ENCODE measurements around the gene RPRML. TPM values are rescaled to one million over a fixed set of nuclear protein-coding genes. Genes with fewer than 3 reads are reported as not detected.

The RPRML gene
- total RNA-seq, 1 donor from 2014 or later = 4.5 TPM

- Mint-ChIP-seq H3K27me3 (ENCODE audit: unreplicated experiment) (peaks cover 12% of the 10 kb centered on the region), H3K36me3 (ENCODE audit: unreplicated experiment) (no peaks in the 10 kb centered on the region), H3K4me1 (ENCODE audit: low read depth, unreplicated experiment) (peaks cover 4% of the 10 kb centered on the region), H3K4me3 (ENCODE audit: unreplicated experiment) (no peak overlapping the region), H3K9me3 (ENCODE audit: unreplicated experiment) (peaks cover 4% of the 10 kb centered on the region), H3K27ac (ENCODE audit: unreplicated experiment) (no peak overlapping the region)
- no peak for DNase-seq
- no peak for TF ChIP-seq CTCF (IDR thresholded peaks at IDR 0.05; ENCODE audit: partially characterized antibody, unreplicated experiment)
Measured at GRCh38 chr17:46950997-46951621, 27.9 kb downstream of the RPRML start.

- H3K27me3 Mint-ChIP-seq (ENCODE audit: unreplicated experiment) = peaks cover 10% of the 10 kb centered on the region
- H3K4me1 Mint-ChIP-seq (ENCODE audit: low read depth, unreplicated experiment) = peaks cover 4% of the 10 kb centered on the region
Measured at GRCh38 chr17:46950342-46950996, 28.6 kb downstream of the RPRML start.

GRCh38 chr17:46949291-46950174 lies 29.5 kb downstream of the RPRML start:
- Mint-ChIP-seq H3K36me3 (ENCODE audit: unreplicated experiment) (no peaks in the 10 kb centered on the region), H3K27me3 (ENCODE audit: unreplicated experiment) (peaks cover 16% of the 10 kb centered on the region), H3K9me3 (ENCODE audit: unreplicated experiment) (peaks cover 4% of the 10 kb centered on the region), H3K4me1 (ENCODE audit: low read depth, unreplicated experiment) (peaks cover 4% of the 10 kb centered on the region), H3K27ac (ENCODE audit: unreplicated experiment) (no peak overlapping the region), H3K4me3 (ENCODE audit: unreplicated experiment) (no peak overlapping the region)
- no peak for TF ChIP-seq CTCF (IDR thresholded peaks at IDR 0.05; ENCODE audit: partially characterized antibody, unreplicated experiment)
- DNase-seq = no peak

More at GRCh38 chr17:46950342-46950996, 28.6 kb downstream of the RPRML start:
- no peak for TF ChIP-seq CTCF (IDR thresholded peaks at IDR 0.05; ENCODE audit: partially characterized antibody, unreplicated experiment)
- no peak overlapping the region for H3K4me3 Mint-ChIP-seq (ENCODE audit: unreplicated experiment)
- H3K27ac Mint-ChIP-seq (ENCODE audit: unreplicated experiment) = no peak overlapping the region
- DNase-seq = no peak
- peaks cover 2% of the 10 kb centered on the region for H3K9me3 Mint-ChIP-seq (ENCODE audit: unreplicated experiment)
- no peaks in the 10 kb centered on the region for H3K36me3 Mint-ChIP-seq (ENCODE audit: unreplicated experiment)

GRCh38 chr17:46948544-46948943 lies 30.5 kb downstream of the RPRML start:
- Mint-ChIP-seq H3K27ac (ENCODE audit: unreplicated experiment) (no peak overlapping the region), H3K4me1 (ENCODE audit: low read depth, unreplicated experiment) (peaks cover 5% of the 10 kb centered on the region), H3K27me3 (ENCODE audit: unreplicated experiment) (peaks cover 20% of the 10 kb centered on the region), H3K9me3 (ENCODE audit: unreplicated experiment) (peaks cover 4% of the 10 kb centered on the region), H3K36me3 (ENCODE audit: unreplicated experiment) (no peaks in the 10 kb centered on the region), H3K4me3 (ENCODE audit: unreplicated experiment) (no peak overlapping the region)
- DNase-seq = no peak
- no peak for TF ChIP-seq CTCF (IDR thresholded peaks at IDR 0.05; ENCODE audit: partially characterized antibody, unreplicated experiment)

Measured in glutamatergic neuron (in vitro differentiated cells).